ENCODE results near the gene AJM1. TPM values are rescaled to one million over a fixed set of nuclear protein-coding genes. Genes with fewer than 3 reads are reported as not detected.
A peak's percentile ranks its signal among the peaks of the same experiment; 100 is the strongest.

The AJM1 gene
- total RNA-seq, 6 donors from 2014 or later = 1.4 to 7.3 (median 3.0) TPM

DNA sequence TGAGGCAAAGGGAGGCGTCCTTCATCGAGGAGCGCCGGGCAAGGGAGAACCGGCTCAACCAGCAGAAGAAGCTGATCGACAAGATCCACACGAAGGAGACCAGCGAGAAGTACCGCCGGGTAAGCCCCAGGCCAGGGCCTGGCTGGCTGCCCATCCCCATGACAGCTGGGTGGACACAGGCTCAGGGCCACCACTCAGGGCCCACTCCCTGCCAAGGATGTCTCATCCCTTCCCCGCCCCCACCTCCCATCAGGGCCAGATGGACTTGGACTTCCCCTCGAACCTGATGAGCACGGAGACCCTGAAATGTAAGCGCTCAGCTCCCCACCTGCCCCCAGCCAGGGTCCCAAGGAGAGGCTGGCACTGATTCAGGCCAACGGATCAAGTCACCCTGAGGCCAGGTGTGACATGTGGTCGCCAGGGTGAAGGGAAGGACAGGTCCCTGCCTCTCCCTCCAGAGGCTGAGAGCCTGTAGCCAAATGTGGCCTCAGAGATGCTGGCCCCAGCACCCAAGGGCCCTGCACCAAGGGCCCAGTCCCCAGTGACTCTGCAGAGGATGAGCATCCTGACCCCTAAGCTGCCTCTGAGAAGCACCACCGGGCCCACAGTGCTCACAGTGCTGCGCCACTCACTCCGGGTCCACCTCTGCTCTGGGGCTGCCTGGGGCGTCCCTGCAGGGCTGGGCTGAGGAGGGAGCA, 37.6 kb upstream of the AJM1 start:
- DNase-seq (no peak), ATAC-seq (ENCODE audit: low FRiP score in 2 of 2) (no peak)
- 91 to 97% methylated on average over 14 to 18 of the region's 20 CpGs for WGBS, 2 donors

DNA sequence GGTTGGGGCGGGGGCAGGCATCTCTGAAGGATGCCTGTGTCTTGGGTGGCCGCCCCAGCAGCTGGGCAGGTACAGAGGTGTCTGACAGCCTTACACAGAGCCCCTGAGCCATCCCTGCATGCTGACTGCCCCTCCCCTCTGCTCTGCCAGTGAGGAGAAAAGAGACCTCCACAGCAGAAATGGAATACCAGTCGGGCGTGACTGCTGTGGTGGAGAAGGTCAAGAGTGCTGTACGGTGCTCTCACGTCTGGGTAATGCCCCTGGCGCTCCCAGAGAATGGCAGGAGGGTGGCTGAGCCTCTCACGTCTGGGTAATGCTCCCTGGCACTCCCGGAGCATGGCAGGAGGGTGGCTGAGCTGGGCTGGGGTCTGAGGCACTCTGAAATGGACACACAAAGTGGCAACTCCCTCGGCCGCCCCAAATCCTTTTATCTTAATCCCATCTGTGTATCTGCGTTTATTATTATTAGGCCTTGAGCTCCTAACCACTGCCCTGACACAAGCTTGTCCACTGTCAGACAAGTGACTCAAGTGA, 37.0 kb upstream of the AJM1 start:
- H3K36me3 ChIP-seq = no peaks in the 10 kb centered on the region
- H3K4me3 ChIP-seq = no peak overlapping the region
- DNase-seq = no peak
- H3K4me1 ChIP-seq = peaks cover 32 to 47% (median 40%) of the 10 kb centered on the region in 4 donors
- no peaks in the 10 kb centered on the region for H3K9me3 ChIP-seq
- ATAC-seq (ENCODE audit: low FRiP score in 2 of 2) = no peak
- no peak for TF ChIP-seq POLR2AphosphoS5 (IDR thresholded peaks at IDR 0.05)
- no peak for TF ChIP-seq POLR2A (IDR thresholded peaks at IDR 0.05)
- no peak for TF ChIP-seq EP300 (IDR thresholded peaks at IDR 0.05)
- TF ChIP-seq, protein P1, sequence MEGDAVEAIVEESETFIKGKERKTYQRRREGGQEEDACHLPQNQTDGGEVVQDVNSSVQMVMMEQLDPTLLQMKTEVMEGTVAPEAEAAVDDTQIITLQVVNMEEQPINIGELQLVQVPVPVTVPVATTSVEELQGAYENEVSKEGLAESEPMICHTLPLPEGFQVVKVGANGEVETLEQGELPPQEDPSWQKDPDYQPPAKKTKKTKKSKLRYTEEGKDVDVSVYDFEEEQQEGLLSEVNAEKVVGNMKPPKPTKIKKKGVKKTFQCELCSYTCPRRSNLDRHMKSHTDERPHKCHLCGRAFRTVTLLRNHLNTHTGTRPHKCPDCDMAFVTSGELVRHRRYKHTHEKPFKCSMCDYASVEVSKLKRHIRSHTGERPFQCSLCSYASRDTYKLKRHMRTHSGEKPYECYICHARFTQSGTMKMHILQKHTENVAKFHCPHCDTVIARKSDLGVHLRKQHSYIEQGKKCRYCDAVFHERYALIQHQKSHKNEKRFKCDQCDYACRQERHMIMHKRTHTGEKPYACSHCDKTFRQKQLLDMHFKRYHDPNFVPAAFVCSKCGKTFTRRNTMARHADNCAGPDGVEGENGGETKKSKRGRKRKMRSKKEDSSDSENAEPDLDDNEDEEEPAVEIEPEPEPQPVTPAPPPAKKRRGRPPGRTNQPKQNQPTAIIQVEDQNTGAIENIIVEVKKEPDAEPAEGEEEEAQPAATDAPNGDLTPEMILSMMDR (IDR thresholded peaks at IDR 0.05) = no peak
- no peak overlapping the region for H3K27ac ChIP-seq
- 82 to 94% methylated on average over 10 to 11 of the region's 12 CpGs for whole genome bisulfite sequencing, 2 donors
- peaks cover 0 to 8% (median 1%) of the 10 kb centered on the region in 4 donors for H3K27me3 ChIP-seq

More for the DNA sequence above, 37.6 kb upstream of the AJM1 start:
- Histone ChIP-seq H3K4me3 (no peak overlapping the region), H3K27me3 (peaks cover 0 to 14% (median 2%) of the 10 kb centered on the region in 4 donors), H3K4me1 (peaks cover 32 to 47% (median 41%) of the 10 kb centered on the region in 4 donors), H3K27ac (no peak overlapping the region), H3K36me3 (no peaks in the 10 kb centered on the region), H3K9me3 (no peaks in the 10 kb centered on the region)
- TF ChIP-seq, protein P1 (IDR thresholded peaks at IDR 0.05) = no peak
- TF ChIP-seq EP300 (IDR thresholded peaks at IDR 0.05) (no peak), POLR2A (IDR thresholded peaks at IDR 0.05) (no peak), POLR2AphosphoS5 (IDR thresholded peaks at IDR 0.05) (no peak)

DNA sequence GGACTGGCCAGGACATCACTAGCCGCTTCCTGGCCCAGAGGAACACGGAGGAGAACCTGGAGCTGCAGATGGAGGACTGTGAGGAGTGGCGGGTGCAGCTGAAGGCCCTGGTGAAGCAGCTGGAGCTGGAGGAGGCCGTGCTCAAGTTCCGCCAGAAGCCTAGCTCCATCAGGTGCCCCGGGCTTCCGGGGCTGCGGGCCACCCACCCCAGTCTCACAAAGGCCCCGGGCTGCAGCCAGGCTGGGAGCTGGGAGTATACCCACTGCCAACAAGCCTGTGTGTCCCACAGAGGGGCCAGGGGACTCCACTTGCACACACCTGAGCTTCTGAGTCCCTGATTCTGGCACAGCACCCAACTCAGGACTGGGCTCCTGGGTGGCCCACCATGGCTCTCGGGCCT, 36.2 kb upstream of the AJM1 start:
- no peak for TF ChIP-seq EP300 (IDR thresholded peaks at IDR 0.05)
- TF ChIP-seq POLR2AphosphoS5 (IDR thresholded peaks at IDR 0.05) = no peak
- TF ChIP-seq, protein P1 (IDR thresholded peaks at IDR 0.05) = no peak
- TF ChIP-seq POLR2A (IDR thresholded peaks at IDR 0.05) = no peak
- WGBS, 2 donors = 93 to 98% methylated on average over 4 to 10 of the region's 10 CpGs
- peaks cover 32 to 47% (median 37%) of the 10 kb centered on the region in 4 donors for H3K4me1 ChIP-seq
- ATAC-seq (ENCODE audit: low FRiP score in 2 of 2) (no peak), DNase-seq (no peak)
- no peaks in the 10 kb centered on the region for H3K9me3 ChIP-seq
- H3K4me3 ChIP-seq = no peak overlapping the region
- H3K36me3 ChIP-seq = peaks cover 0 to 1% (median 0%) of the 10 kb centered on the region in 4 donors
- peaks cover 0 to 3% (median under 1%) of the 10 kb centered on the region in 4 donors for H3K27me3 ChIP-seq
- no peak overlapping the region for H3K27ac ChIP-seq

DNA sequence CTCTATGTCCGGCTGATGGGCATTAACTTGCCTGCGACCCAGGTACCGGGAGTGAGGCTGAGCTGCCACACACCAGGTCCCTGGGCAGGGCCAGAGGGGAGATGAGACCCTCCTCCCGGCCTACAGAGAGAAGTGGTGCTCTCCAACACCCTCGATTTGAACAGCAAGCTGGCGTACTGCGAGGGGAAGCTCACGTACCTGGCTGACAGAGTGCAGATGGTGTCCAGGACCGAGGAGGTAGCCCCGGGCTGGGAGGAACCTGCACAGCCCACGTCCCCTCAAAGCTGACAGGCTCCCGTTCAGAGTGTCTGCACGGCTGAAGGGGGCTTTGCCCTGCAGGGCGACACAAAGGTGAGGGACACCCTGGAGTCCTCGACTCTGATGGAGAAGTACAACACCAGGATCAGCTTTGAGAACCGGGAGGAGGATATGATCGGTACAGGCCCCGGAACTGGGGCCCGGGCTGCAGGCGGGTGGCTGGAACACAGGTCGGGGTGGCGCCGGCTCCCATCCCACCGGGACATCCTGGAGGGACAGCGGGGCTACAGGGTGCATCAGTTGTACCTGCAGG, 35.6 kb upstream of the AJM1 start:
- TF ChIP-seq POLR2AphosphoS5 (IDR thresholded peaks at IDR 0.05) (no peak), POLR2A (IDR thresholded peaks at IDR 0.05) (no peak), EP300 (IDR thresholded peaks at IDR 0.05) (no peak)
- TF ChIP-seq, protein P1 (IDR thresholded peaks at IDR 0.05) = no peak
- no peaks in the 10 kb centered on the region for H3K9me3 ChIP-seq
- peak overlapping the region; percentile 54 to 99 (median 97) for H3K4me3 ChIP-seq
- peak overlapping the region; percentile 84 to 94 (median 88) for H3K27ac ChIP-seq
- H3K27me3 ChIP-seq = no peaks in the 10 kb centered on the region
- no peak for DNase-seq
- peaks cover 31 to 49% (median 33%) of the 10 kb centered on the region in 4 donors for H3K4me1 ChIP-seq
- peaks cover 0 to 3% (median 0%) of the 10 kb centered on the region in 4 donors for H3K36me3 ChIP-seq
- 76 to 82% methylated on average over 16 to 25 of the region's 25 CpGs for WGBS, 2 donors
- ATAC-seq (ENCODE audit: low FRiP score in 2 of 2) = no peak

Measured in upper lobe of left lung (tissue), 6 donors.